K562 (cell line): ENCODE data around the gene ARPC2. TPM values are rescaled to one million over a fixed set of nuclear protein-coding genes. Genes with fewer than 3 reads are reported as not detected.

Experiments
- ATAC-seq: fragments of 200-7000 bp; cut with Tn5 transposase; 3 replicates; pipeline ENCODE4 v1.9.1; 2020; ENCODE audit warnings: moderate library complexity
- BruUV-seq: library from RNA; stranded (reverse); fragments of 400-500 nt; replicated peaks from 2 replicates; lab custom pipeline; 2021; lab: Mats Ljungman, UMichigan
- CTCF ChIA-PET: fragments of 300-600 bp; formaldehyde crosslinking; extraction: SDS; loops from one replicate; lab custom pipeline; 2021; ENCODE audit warnings: low intra/inter-chr PET ratio; lab: Yijun Ruan, JAX
- POLR2A ChIA-PET: fragments of 300-600, 350-650 bp; sonication (Branson Sonifier 250); formaldehyde crosslinking; extraction: SDS; loops from one replicate; lab custom pipeline; 2021; ENCODE audit warnings: antibody characterized with exemption, inconsistent platforms; lab: Yijun Ruan, JAX
- DNase-seq, 4 experiments: peaks; one replicate each; pipeline versions ENCODE4 v3.0.0 to v3.0.0-alpha.2; 2011 to 2018; ENCODE audit warnings: low spot score in 3 of 4, mixed read lengths in 3 of 4; ENCODE audit errors: extremely low read depth in 1 of 4
- FAIRE-seq: peaks from 2 replicates; lab custom pipeline; 2011; peaks lifted over from hg19 to GRCh38; lab: Jason Lieb, UNC
- H2AFZ ChIP-seq: 2 replicates; pipeline ENCODE4 v1.6.0; 2011; ENCODE audit warnings: low read depth, low read length, control low read depth, inconsistent platforms
- H3K27ac ChIP-seq: fragments of 200-600 bp; 3 replicates; pipeline ENCODE4 v1.8.0; 2011; ENCODE audit warnings: low read depth, mild to moderate bottlenecking, control low read depth, inconsistent platforms, low read length, moderate library complexity, mixed read lengths; ENCODE audit errors: extremely low read depth
- H3K27me3 ChIP-seq, 2 experiments: fragments of 300-600 bp in 1 of 2; 2 replicates in 1 of 2; 3 replicates in 1 of 2; pipeline versions ENCODE4 v1.6.0 to v1.8.0; 2011; ENCODE audit warnings: inconsistent platforms in 2 of 2, low read length in 2 of 2, mild to moderate bottlenecking in 1 of 2, mixed read lengths in 1 of 2, moderate library complexity in 1 of 2; ENCODE audit not compliant: control insufficient read depth in 2 of 2, insufficient read depth in 2 of 2
- H3K36me3 ChIP-seq: fragments of 300-600 bp; 3 replicates; pipeline ENCODE4 v1.8.0; 2011; ENCODE audit warnings: mild to moderate bottlenecking, low read length, inconsistent platforms; ENCODE audit not compliant: control insufficient read depth, insufficient read depth
- H3K4me1 ChIP-seq, 2 experiments: fragments of 200-600 bp in 1 of 2; replicated peaks in 1 of 2; 2 replicates in 1 of 2; 3 replicates in 1 of 2; pipeline versions ENCODE4 v1.5.1 to v1.8.0; 2011; ENCODE audit warnings: inconsistent platforms in 2 of 2, low read length in 2 of 2, mild to moderate bottlenecking in 1 of 2, mixed read lengths in 1 of 2, moderate library complexity in 1 of 2; ENCODE audit not compliant: control insufficient read depth in 2 of 2, insufficient read depth in 2 of 2
- H3K4me2 ChIP-seq: 2 replicates; pipeline ENCODE4 v1.6.1; 2011; ENCODE audit warnings: low read length, control low read depth, inconsistent platforms, mixed read lengths; ENCODE audit not compliant: insufficient read depth
- H3K4me3 ChIP-seq: fragments of 200-600 bp; sonication (generic), shearing (Covaris generic); 2 replicates; pipeline ENCODE4 v1.5.1; 2016; ENCODE audit warnings: control low read depth, inconsistent platforms
- H3K79me2 ChIP-seq: fragments of 200-600 bp; 3 replicates; pipeline ENCODE4 v1.8.0; 2011; ENCODE audit warnings: low read length, inconsistent platforms; ENCODE audit not compliant: control insufficient read depth, insufficient read depth
- H3K9ac ChIP-seq, 2 experiments: 2 replicates each; pipeline versions ENCODE4 v1.6.0 to v1.6.1; 2011; ENCODE audit warnings: low read depth in 2 of 2, low read length in 2 of 2, control low read depth in 1 of 2, inconsistent platforms in 1 of 2, mild to moderate bottlenecking in 1 of 2, mixed read lengths in 1 of 2; ENCODE audit not compliant: insufficient read depth in 1 of 2
- H3K9me1 ChIP-seq: one replicate; pipeline ENCODE4 v1.6.0; 2011; ENCODE audit warnings: inconsistent platforms, mild to moderate bottlenecking, low read length, moderate library complexity; ENCODE audit not compliant: control insufficient read depth, insufficient read depth
- H3K9me3 ChIP-seq: replicated peaks from 2 replicates; pipeline ENCODE4 v1.5.1; 2011; ENCODE audit warnings: low read depth, low read length, inconsistent platforms; ENCODE audit not compliant: control insufficient read depth, insufficient read depth
- H4K20me1 ChIP-seq: replicated peaks from 2 replicates; pipeline ENCODE4 v1.6.1; 2011; ENCODE audit warnings: low read length, inconsistent platforms, mixed read lengths; ENCODE audit not compliant: control insufficient read depth, insufficient read depth
- SP1 ChIP-seq: sonication (generic); formaldehyde crosslinking; IDR thresholded peaks from 2 replicates; pipeline ENCODE4 v1.8.1; 2022; ENCODE audit warnings: mild to moderate bottlenecking, missing genetic modification reagents
- ZBTB2 ChIP-seq: fragments of 450-650 bp; IDR thresholded peaks from 2 replicates; pipeline ENCODE4 v1.6.1; 2016; ENCODE audit warnings: antibody characterized with exemption
- WGBS: fragments of 100-300 bp; shearing (Covaris generic); methylation state at CpG from one replicate; pipeline ENCODE4 v1.1.6; 2016; ENCODE audit warnings: low coverage, mixed read lengths; ENCODE audit not compliant: insufficient coverage; ENCODE audit errors: missing lambda C conversion rate; 5-methylcytosine and 5-hydroxymethylcytosine counted together
- in situ Hi-C: fragments of 300-500 bp; cut with MboI; formaldehyde crosslinking; loops from 4 replicates; pipeline ENCODE4 v1.15.0; 2018; ENCODE audit warnings: inconsistent platforms, mixed read lengths
- intact Hi-C: fragments of 100-400 bp; cut with micrococcal nuclease; formaldehyde crosslinking; loops from 2 replicates; pipeline ENCODE4 v1.14.2; 2022
- polyA plus RNA-seq, 8 experiments: library from polyadenylated mRNA; depleted of rRNA in 4 of 8; stranded (reverse) in 5 of 8; unstranded in 3 of 8; fragments of >200 nt; fragmentation: Nextera tagmentation in 2 of 8; fragmentation: Illumina TruSeq in 1 of 8; extraction: Ambion mirVana in 2 of 8; extraction: Trizol in 1 of 8; gene quantifications; 2 replicates each; pipeline versions ENCODE4 v1.2.1 to v1.2.3, GENCODE V29; 2011 to 2014; ENCODE audit warnings: inconsistent platforms in 1 of 8, missing spikeins in 1 of 8
- total RNA-seq, 7 experiments: library from RNA; depleted of rRNA in 6 of 7; stranded (reverse); fragments of >200 nt in 6 of 7; fragmentation: Illumina TruSeq in 2 of 7; extraction: Trizol in 2 of 7; gene quantifications; 2 replicates each; pipeline versions ENCODE4 v1.2.1 to v1.2.3, GENCODE V29; 2011 to 2021; ENCODE audit warnings: low replicate concordance in 1 of 7

ARPC2 gene
- total and polyA plus RNA-seq, 9 of the 15 experiments (the other 6 are each of a cell fraction or from before 2014, with no cell fraction given), result 81.9 to 187 (median 103) TPM

DNA sequence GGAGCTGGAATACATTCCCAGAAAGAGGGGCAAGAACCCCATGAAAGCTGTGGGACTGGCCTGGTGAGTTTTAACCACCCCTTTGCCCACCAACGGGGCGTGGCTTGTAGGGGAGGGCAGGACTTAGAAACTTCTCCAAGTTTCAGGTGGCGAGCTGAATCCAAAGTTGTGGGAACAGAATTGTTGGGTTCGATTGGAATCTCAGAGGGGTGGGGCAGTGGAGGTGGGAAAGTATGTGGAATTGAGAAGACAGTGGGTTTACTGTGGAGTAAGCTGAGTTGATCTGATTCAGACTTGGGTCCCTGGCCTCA is 54.5 kb downstream of the ARPC2 start:
- peak overlapping the region; percentile 71 to 96; a peak in 3 of 4 replicates for H3K9ac ChIP-seq
- H4K20me1 ChIP-seq, result 0 out of 2 replicates have a peak, but pooled peaks cover 8% of the 10 kb centered on the region
- peaks cover 53% of the 10 kb centered on the region for H3K36me3 ChIP-seq
- ChIA-PET POLR2A (interaction anchor here (0.6 to 1.5 kb wide), 9 partner anchors 11 to 378 kb away, joined by 3 to 6 read pairs (median 3); partner anchors contain the start of gene GPBAR1), CTCF (no interaction called here)
- ATAC-seq, result no peak
- H3K4me2 ChIP-seq, result peak overlapping the region; percentile 89
- H2AFZ ChIP-seq, result no peak overlapping the region
- H3K9me1 ChIP-seq, result no peaks in the 10 kb centered on the region
- H3K27me3 ChIP-seq, result no peaks in the 10 kb centered on the region
- WGBS, result 6% methylated on average over 4 of the region's 4 CpGs
- H3K79me2 ChIP-seq, result peaks cover 25% of the 10 kb centered on the region
- no peak overlapping the region; the same call in 1 of the 3 replicates for H3K27ac ChIP-seq
- H3K4me1 ChIP-seq, result peaks cover 4 to 25% of the 10 kb centered on the region in 2 experiments; a peak in 3 of 5 replicates
- peak overlapping the region; percentile 73 for H3K4me3 ChIP-seq
- no peak for FAIRE-seq
- 0 out of 2 replicates have a peak, but pooled peaks have one; percentile 27 for TF ChIP-seq SP1 (CRISPR knock-in tag)
- no peak for TF ChIP-seq ZBTB2
- no TSS peak for BruUV-seq
- intact Hi-C loops, result loop anchor here (10.0 kb wide), 1 partner anchor 373 kb away; no protein-coding TSS in a partner anchor
- in situ Hi-C loops, result no loop called here
- H3K9me3 ChIP-seq, result no peaks in the 10 kb centered on the region
- no peak for DNase-seq
